Measurements from ENCODE around the gene ARHGAP32. TPM values are rescaled to one million over a fixed set of nuclear protein-coding genes. Genes with fewer than 3 reads are reported as not detected.

ARHGAP32 gene
- total and polyA plus RNA-seq, 5 donors from 2014 or later: 0.76 to 4.6 (median 1.1) TPM

- H3K27ac Mint-ChIP-seq: no peak overlapping the region
- no peak overlapping the region for H3K4me3 Mint-ChIP-seq
- H3K27me3 Mint-ChIP-seq: peaks cover 17% of the 10 kb centered on the region
- Histone ChIP-seq H3K4me3 (ENCODE audit: low read depth, low read length) (no peak overlapping the region), H3K4me1 (ENCODE audit: control insufficient read depth, insufficient read depth, low read length, poor library complexity, severe bottlenecking) (no peaks in the 10 kb centered on the region), H3K27me3 (ENCODE audit: control insufficient read depth, insufficient read depth, low read length) (no peaks in the 10 kb centered on the region), H3K36me3 (ENCODE audit: control insufficient read depth, insufficient read depth, low read length) (no peaks in the 10 kb centered on the region), H3K27ac (ENCODE audit: insufficient read depth, low read length, poor library complexity, severe bottlenecking) (no peak overlapping the region), H3K9me3 (ENCODE audit: control insufficient read depth in 2 of 2, low read length in 2 of 2) (no peaks in the 10 kb centered on the region)
- H3K4me1 Mint-ChIP-seq: peaks cover 0 to 4% (median 2%) of the 10 kb centered on the region in 4 donors
- DNase-seq (no peak), ATAC-seq (ENCODE audit: low read depth in 2 of 2) (no peak)
- no peaks in the 10 kb centered on the region for H3K36me3 Mint-ChIP-seq
- no peaks in the 10 kb centered on the region for H3K9me3 Mint-ChIP-seq
Measured at GRCh38 chr11:128916681-128917080, 275.4 kb downstream of the ARHGAP32 start.

- Histone ChIP-seq H3K36me3 (ENCODE audit: control insufficient read depth, insufficient read depth, low read length) (no peaks in the 10 kb centered on the region), H3K9me3 (ENCODE audit: control insufficient read depth in 2 of 2, low read length in 2 of 2) (no peaks in the 10 kb centered on the region), H3K4me1 (ENCODE audit: control insufficient read depth, insufficient read depth, low read length, poor library complexity, severe bottlenecking) (no peaks in the 10 kb centered on the region), H3K27ac (ENCODE audit: insufficient read depth, low read length, poor library complexity, severe bottlenecking) (no peak overlapping the region), H3K4me3 (ENCODE audit: low read depth, low read length) (no peak overlapping the region), H3K27me3 (ENCODE audit: control insufficient read depth, insufficient read depth, low read length) (no peaks in the 10 kb centered on the region)
- Mint-ChIP-seq H3K4me3 (no peak overlapping the region), H3K27ac (peak overlapping the region in 1 of 3 donors; percentile 64), H3K36me3 (no peaks in the 10 kb centered on the region), H3K4me1 (peaks cover 0 to 4% (median 2%) of the 10 kb centered on the region in 4 donors), H3K27me3 (peaks cover 14% of the 10 kb centered on the region), H3K9me3 (peaks cover 0 to 1% (median 0%) of the 10 kb centered on the region in 7 donors)
- DNase-seq: no peak
- ATAC-seq (ENCODE audit: low read depth in 2 of 2): no peak
Measured at GRCh38 chr11:128916037-128916572, 276.0 kb downstream of the ARHGAP32 start.

- Mint-ChIP-seq H3K27ac (no peak overlapping the region), H3K9me3 (peaks cover 0 to 1% (median 0%) of the 10 kb centered on the region in 7 donors), H3K36me3 (no peaks in the 10 kb centered on the region), H3K27me3 (peaks cover 19% of the 10 kb centered on the region), H3K4me3 (no peak overlapping the region), H3K4me1 (peaks cover 0 to 4% (median 2%) of the 10 kb centered on the region in 4 donors)
- no peaks in the 10 kb centered on the region for H3K36me3 ChIP-seq (ENCODE audit: control insufficient read depth, insufficient read depth, low read length)
- H3K27me3 ChIP-seq (ENCODE audit: control insufficient read depth, insufficient read depth, low read length): peaks cover 2% of the 10 kb centered on the region
- H3K4me1 ChIP-seq (ENCODE audit: control insufficient read depth, insufficient read depth, low read length, poor library complexity, severe bottlenecking): no peaks in the 10 kb centered on the region
- no peaks in the 10 kb centered on the region for H3K9me3 ChIP-seq (ENCODE audit: control insufficient read depth in 2 of 2, low read length in 2 of 2)
- no peak overlapping the region for H3K4me3 ChIP-seq (ENCODE audit: low read depth, low read length)
- ATAC-seq (ENCODE audit: low read depth in 2 of 2) (no peak), DNase-seq (no peak)
- H3K27ac ChIP-seq (ENCODE audit: insufficient read depth, low read length, poor library complexity, severe bottlenecking): no peak overlapping the region
Measured at GRCh38 chr11:128915149-128915521, 277.0 kb downstream of the ARHGAP32 start.

Other genes starting within 250 kb of the ARHGAP32 start
- gene TP53AIP1, start 249.5 kb downstream of the ARHGAP32 start, total RNA-seq: not detected
- gene TP53AIP1, start 249.5 kb downstream of the ARHGAP32 start, polyA plus RNA-seq: not detected
- not detected for gene BARX2, start 183.5 kb upstream of the ARHGAP32 start, total RNA-seq
- gene BARX2, start 183.5 kb upstream of the ARHGAP32 start, polyA plus RNA-seq: not detected

Measured in CD4-positive, CD25-positive, alpha-beta regulatory T cell (primary cell).